GM19328 (cell line): Measurements from ENCODE around the gene COX7A2L.
"Not testable (repeated sequence)": the region's sequence is repeated elsewhere in the genome, so short reads cannot be mapped to it uniquely, and the experiment has no call there.

Experiments
- ATAC-seq: cut with Tn5 transposase; IDR thresholded peaks from one replicate; pipeline ENCODE4 v1.9.1; 2021; ENCODE audit warnings: mild to moderate bottlenecking, moderate library complexity; ENCODE audit not compliant: unreplicated experiment

The COX7A2L gene

GRCh38 chr2:42340045-42340937 lies 20.7 kb downstream of the COX7A2L start:
- ATAC-seq: no peak

GRCh38 chr2:42339191-42339912 lies 21.7 kb downstream of the COX7A2L start:
- no peak for ATAC-seq

- no peak for ATAC-seq
These were observed 22.3 kb downstream of the COX7A2L start for GRCh38 chr2:42338567-42339190.

GRCh38 chr2:42337846-42338566 lies 23.0 kb downstream of the COX7A2L start:
- no peak for ATAC-seq

- ATAC-seq: no peak
These were observed 23.6 kb downstream of the COX7A2L start for GRCh38 chr2:42337356-42337820.

- ATAC-seq: no peak
These were observed 24.6 kb downstream of the COX7A2L start for GRCh38 chr2:42336361-42336965.

- ATAC-seq: no peak
These were observed 25.4 kb downstream of the COX7A2L start for GRCh38 chr2:42335514-42336104.

- ATAC-seq: not testable (repeated sequence)
These were observed 26.2 kb downstream of the COX7A2L start for GRCh38 chr2:42334865-42335264.

GRCh38 chr2:42334220-42334619 lies 26.8 kb downstream of the COX7A2L start:
- no peak for ATAC-seq

GRCh38 chr2:42333579-42333978 lies 27.4 kb downstream of the COX7A2L start:
- ATAC-seq: no peak

- ATAC-seq: no peak
These were observed 28.4 kb downstream of the COX7A2L start for GRCh38 chr2:42332575-42332974.

- ATAC-seq: no peak
These were observed 29.3 kb downstream of the COX7A2L start for GRCh38 chr2:42331569-42332284.

- no peak for ATAC-seq
These were observed 31.3 kb downstream of the COX7A2L start for GRCh38 chr2:42329736-42330135.

- ATAC-seq: no peak
These were observed 32.1 kb downstream of the COX7A2L start for GRCh38 chr2:42328923-42329322.

- no peak for ATAC-seq
These were observed 32.7 kb downstream of the COX7A2L start for GRCh38 chr2:42328148-42328833.

- ATAC-seq: no peak
These were observed 33.9 kb downstream of the COX7A2L start for GRCh38 chr2:42327125-42327524.

- no peak for ATAC-seq
These were observed 35.4 kb downstream of the COX7A2L start for GRCh38 chr2:42325609-42326008.

GRCh38 chr2:42324949-42325348 lies 36.1 kb downstream of the COX7A2L start:
- no peak for ATAC-seq

GRCh38 chr2:42324244-42324643 lies 36.8 kb downstream of the COX7A2L start:
- no peak for ATAC-seq
